Measurements from ENCODE around the gene PTPRN2. TPM values are rescaled to one million over a fixed set of nuclear protein-coding genes. Genes with fewer than 3 reads are reported as not detected.

The PTPRN2 gene
- total RNA-seq, 1 donor from 2014 or later: 15.4 TPM

DNA sequence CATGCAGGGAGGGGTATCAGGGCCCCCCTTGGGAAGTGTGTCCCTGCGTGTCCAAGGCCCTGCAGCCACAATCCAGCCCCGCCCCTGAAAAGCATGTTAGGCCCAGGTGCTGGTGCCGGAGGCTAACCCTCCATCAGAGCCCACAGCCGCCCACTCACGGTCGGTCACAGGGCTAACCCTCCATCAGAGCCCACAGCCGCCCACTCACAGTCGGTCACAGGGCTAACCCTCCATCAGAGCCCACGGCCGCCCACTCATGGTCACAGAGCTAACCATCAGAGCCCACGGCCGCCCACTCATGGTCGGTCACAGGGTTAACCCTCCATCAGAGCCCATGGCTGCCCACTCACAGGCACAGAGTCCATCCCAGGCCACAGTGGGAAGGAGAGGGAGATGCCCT, 824.8 kb downstream of the PTPRN2 start:
- DNase-seq (ENCODE audit: extremely low spot score, unreplicated experiment): no peak
- Mint-ChIP-seq H3K27ac (no peak overlapping the region), H3K36me3 (no peaks in the 10 kb centered on the region), H3K27me3 (peaks cover 7% of the 10 kb centered on the region), H3K4me1 (ENCODE audit: unreplicated experiment) (no peaks in the 10 kb centered on the region), H3K9me3 (peaks cover 8% of the 10 kb centered on the region), H3K4me3 (no peak overlapping the region)
- TF ChIP-seq, protein P1, sequence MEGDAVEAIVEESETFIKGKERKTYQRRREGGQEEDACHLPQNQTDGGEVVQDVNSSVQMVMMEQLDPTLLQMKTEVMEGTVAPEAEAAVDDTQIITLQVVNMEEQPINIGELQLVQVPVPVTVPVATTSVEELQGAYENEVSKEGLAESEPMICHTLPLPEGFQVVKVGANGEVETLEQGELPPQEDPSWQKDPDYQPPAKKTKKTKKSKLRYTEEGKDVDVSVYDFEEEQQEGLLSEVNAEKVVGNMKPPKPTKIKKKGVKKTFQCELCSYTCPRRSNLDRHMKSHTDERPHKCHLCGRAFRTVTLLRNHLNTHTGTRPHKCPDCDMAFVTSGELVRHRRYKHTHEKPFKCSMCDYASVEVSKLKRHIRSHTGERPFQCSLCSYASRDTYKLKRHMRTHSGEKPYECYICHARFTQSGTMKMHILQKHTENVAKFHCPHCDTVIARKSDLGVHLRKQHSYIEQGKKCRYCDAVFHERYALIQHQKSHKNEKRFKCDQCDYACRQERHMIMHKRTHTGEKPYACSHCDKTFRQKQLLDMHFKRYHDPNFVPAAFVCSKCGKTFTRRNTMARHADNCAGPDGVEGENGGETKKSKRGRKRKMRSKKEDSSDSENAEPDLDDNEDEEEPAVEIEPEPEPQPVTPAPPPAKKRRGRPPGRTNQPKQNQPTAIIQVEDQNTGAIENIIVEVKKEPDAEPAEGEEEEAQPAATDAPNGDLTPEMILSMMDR (conservative IDR thresholded peaks at IDR 0.05): no peak

DNA sequence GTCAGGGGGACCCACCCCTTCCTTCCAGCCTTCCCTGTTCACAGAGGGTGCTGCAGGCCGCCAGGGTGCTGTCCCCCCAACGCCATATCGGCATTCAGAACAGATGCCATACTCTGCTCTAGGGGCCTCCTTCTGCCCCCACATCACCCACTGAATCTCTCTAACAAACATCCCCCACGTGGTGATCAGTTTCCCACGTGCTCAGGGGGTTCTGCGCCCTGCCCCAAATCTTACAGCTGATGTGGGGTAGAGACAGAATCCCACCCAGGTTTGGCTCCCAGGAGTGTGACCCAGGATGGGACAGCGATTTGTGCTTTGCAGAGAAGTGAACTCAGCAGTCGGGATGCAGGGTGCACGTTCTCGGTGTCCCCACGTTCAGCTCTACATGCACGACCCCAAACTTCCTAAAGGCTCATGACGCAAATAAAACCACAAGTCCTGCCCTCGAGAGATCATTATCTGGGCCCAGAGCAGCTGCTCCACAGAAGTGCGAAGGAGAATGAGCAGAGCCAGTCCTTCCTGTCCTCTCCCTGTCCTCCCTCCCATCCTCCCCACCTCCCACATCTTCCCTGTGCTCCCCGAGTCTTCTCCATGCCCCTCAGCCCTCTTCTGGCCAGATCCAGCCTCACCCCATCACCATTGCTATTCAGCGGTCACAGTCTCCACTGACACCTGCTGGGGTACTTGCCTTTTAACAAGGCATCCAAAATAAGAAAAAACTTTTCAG, 827.5 kb downstream of the PTPRN2 start:
- TF ChIP-seq, protein P1 (conservative IDR thresholded peaks at IDR 0.05): no peak
- no peaks in the 10 kb centered on the region for H3K4me1 Mint-ChIP-seq (ENCODE audit: unreplicated experiment)
- no peaks in the 10 kb centered on the region for H3K27me3 Mint-ChIP-seq
- H3K27ac Mint-ChIP-seq: no peak overlapping the region
- no peak overlapping the region for H3K4me3 Mint-ChIP-seq
- no peak for DNase-seq (ENCODE audit: extremely low spot score, unreplicated experiment)
- no peaks in the 10 kb centered on the region for H3K36me3 Mint-ChIP-seq
- H3K9me3 Mint-ChIP-seq: no peaks in the 10 kb centered on the region

DNA sequence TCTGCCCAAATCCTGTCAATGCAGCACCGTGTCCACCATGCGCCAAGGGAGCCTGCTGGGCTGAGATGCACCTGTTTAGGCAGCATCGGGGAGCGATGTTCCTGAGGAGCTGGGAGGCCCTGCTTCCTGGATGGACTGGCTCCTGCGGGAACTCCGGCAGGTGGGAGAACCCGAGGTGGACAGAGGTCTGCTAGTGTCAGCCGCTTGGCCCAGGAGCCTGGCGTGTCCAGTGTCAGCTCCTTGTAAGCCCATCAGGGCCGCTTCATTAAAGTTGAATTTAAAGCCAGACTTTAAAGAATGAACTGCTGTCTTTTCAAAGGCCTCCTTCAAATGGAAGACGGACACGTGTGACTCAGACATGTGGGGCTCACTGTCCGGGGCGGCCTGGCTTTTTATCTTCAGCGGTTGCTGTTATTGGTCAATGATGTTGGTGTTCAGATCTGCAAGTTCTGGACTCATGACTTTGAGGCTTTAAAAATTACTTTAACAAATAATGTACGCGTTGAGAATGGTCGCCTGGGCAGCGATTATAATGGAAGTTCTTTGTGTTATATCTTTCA, 828.3 kb downstream of the PTPRN2 start:
- TF ChIP-seq, protein P1 (conservative IDR thresholded peaks at IDR 0.05): no peak

DNA sequence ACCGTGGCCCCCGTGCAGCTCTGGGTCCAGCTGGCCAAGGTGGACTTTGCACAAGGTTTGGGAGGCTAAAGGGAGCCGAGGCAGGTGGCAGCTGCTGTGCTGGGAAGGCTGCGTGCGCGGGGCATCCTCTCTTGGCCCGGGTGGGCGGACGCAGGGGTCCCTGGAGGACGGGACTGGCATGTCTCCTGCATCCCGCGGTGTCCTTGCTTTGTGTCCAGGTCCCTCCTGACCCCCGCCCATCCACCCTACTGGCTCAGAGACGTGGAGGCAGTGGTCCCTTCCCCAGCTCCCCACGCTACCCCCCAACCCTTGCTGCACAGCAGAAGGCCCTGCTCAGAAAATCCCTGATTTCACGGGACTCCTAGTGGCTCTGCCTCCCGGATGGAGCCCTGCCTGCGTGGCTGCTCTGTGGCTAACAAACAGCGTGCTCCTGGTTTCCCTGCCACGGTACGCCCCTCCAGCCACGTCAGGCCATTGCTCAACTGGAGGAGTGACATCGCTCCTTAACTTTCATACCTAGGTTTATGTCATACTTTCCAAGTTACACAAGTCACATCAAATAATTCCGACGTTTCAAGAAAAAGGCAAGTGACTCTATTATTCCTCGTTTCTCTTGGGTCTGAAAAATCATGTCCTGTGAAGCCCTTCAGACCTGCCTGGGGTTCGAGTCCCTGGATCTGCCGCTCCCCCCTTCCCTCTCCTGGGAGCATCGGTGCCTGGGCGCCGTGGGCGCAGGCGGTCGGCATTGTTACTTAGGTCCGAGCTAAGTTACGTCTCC, 829.0 kb downstream of the PTPRN2 start:
- H3K9me3 Mint-ChIP-seq: no peaks in the 10 kb centered on the region
- H3K4me1 Mint-ChIP-seq (ENCODE audit: unreplicated experiment): no peaks in the 10 kb centered on the region
- H3K36me3 Mint-ChIP-seq: no peaks in the 10 kb centered on the region
- TF ChIP-seq, protein P1 (conservative IDR thresholded peaks at IDR 0.05): no peak
- no peak for DNase-seq (ENCODE audit: extremely low spot score, unreplicated experiment)
- H3K27ac Mint-ChIP-seq: no peak overlapping the region
- no peaks in the 10 kb centered on the region for H3K27me3 Mint-ChIP-seq
- no peak overlapping the region for H3K4me3 Mint-ChIP-seq

More for the DNA sequence above, 828.3 kb downstream of the PTPRN2 start:
- no peak for DNase-seq (ENCODE audit: extremely low spot score, unreplicated experiment)
- Mint-ChIP-seq H3K27ac (no peak overlapping the region), H3K4me1 (ENCODE audit: unreplicated experiment) (no peaks in the 10 kb centered on the region), H3K9me3 (no peaks in the 10 kb centered on the region), H3K27me3 (no peaks in the 10 kb centered on the region), H3K36me3 (no peaks in the 10 kb centered on the region), H3K4me3 (no peak overlapping the region)

DNA sequence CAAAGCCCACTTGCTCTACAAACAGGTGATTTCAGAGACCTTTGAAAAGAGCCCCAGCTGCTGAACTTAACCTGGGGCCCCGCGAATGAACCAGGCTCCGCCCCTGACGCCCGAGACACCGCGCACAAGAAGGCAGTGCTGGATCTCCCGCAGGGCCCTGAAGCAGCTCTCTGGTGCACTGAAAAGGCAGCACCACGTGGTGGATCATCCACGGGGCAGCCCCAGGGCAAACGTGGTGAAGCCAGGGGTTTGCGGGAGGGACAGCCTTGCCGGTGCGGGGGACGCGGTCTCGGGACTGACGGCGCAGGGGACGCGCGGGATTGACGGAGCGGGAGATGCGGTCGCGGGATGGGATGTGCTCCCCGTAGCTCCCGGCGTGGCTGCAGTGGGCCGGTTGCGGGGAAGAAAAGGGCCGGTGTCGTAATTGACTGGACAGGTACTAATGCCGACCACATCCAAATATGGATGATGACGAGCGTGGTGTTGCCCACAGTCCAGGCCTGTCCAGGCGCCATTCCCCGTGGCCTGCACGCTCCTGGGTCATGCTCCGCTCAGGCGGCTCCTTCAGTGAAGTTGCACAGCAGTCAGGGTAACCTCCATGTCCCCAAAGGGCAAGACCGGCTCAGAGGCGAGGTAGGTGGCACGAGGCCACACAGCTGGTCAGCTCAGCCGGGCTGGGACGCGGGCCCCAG, 829.7 kb downstream of the PTPRN2 start:
- TF ChIP-seq, protein P1 (conservative IDR thresholded peaks at IDR 0.05): no peak
- H3K4me1 Mint-ChIP-seq (ENCODE audit: unreplicated experiment): no peaks in the 10 kb centered on the region
- no peak overlapping the region for H3K4me3 Mint-ChIP-seq
- no peak overlapping the region for H3K27ac Mint-ChIP-seq
- no peaks in the 10 kb centered on the region for H3K9me3 Mint-ChIP-seq
- no peak for DNase-seq (ENCODE audit: extremely low spot score, unreplicated experiment)
- H3K27me3 Mint-ChIP-seq: no peaks in the 10 kb centered on the region
- no peaks in the 10 kb centered on the region for H3K36me3 Mint-ChIP-seq

Data from type B pancreatic cell (in vitro differentiated cells).